Right lung (tissue), 5 donors: ENCODE measurements around the gene NAALADL2. TPM values are rescaled to one million over a fixed set of nuclear protein-coding genes. Genes with fewer than 3 reads are reported as not detected.
"Not testable (repeated sequence)": the region's sequence is repeated elsewhere in the genome, so short reads cannot be mapped to it uniquely, and the experiment has no call there.

ENCODE experiments used
- DNase-seq, 2 donors: peaks; one replicate each; pipeline ENCODE4 v3.0.0-alpha.2; 2013
- polyA plus RNA-seq, 5 donors: library from polyadenylated mRNA; unstranded; fragments of 120-200 nt; gene quantifications; one replicate each; pipeline versions ENCODE4 v1.2.1 to v1.2.3, GENCODE V29; 2013; ENCODE audit warnings: inconsistent platforms in 1 of 5, low replicate concordance in 1 of 5; ENCODE audit not compliant: insufficient read length in 5 of 5, insufficient read depth in 1 of 5

Gene NAALADL2
- polyA plus RNA-seq, 5 donors: 8.4 to 21.0 (median 18.4) TPM

DNA sequence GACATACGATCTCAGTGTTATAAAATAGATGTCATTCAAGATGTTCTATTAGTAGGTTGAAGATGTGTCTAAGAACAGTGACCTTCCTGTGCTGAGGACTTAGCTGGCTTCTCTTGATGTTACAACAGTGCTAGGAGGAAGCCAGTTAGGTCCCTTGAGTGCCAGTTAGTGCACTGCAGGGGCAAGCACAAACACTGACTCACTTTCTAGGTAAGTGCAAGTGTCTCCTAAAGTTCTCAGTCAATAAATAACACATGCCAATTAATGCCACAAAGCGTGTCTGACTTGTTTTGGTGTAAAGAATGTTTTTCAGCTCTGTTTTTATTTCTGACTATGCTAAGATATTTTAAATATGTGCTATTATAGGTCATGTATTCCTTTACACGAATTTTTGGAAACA lies 211.8 kb downstream of the NAALADL2 start:
- DNase-seq: no peak

GRCh38 chr3:175073219-175073905 lies 214.2 kb downstream of the NAALADL2 start:
- DNase-seq: no peak

DNA sequence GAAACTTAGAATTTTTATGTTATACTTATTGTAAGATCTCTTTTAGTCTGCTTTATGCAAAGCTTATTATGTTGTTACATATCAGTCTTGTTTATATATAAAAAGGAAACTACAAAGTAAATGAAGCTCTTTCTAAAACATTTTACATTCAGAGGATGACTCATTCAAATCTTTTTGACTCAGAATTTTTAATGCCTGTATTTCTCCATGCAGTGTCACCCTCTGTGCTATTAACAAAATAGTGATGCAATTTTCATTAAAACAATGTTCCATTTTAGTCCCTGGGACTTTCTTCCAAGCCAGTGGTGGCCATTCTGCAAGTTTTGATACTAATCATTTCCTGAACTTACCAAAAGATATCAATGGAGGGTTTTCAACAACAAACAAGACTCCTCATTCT lies 216.1 kb downstream of the NAALADL2 start:
- no peak for DNase-seq

GRCh38 chr3:175077216-175077615 lies 218.1 kb downstream of the NAALADL2 start:
- peak; percentile 45 to 63 for DNase-seq

DNA sequence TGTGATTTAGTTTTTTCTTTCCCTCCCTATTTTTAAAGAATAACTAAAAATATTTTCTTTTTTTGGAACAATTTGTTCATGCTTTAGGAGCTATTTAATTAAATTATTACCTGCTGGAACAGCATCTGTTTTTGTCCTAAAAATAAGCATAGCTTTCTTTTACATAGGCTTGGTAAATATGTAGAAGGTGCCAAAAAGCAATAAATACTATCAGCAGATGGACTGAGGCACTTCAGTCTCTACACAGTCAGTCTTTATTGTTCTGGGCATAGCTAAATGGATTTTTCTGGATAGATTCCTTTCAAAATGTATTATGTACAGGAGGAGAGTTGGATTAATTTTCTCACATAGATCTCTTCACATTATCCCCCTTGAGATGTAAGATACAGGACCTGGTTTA lies 223.5 kb downstream of the NAALADL2 start:
- no peak for DNase-seq

- DNase-seq: not testable (repeated sequence)
Measured at GRCh38 chr3:175087128-175087527, 228.0 kb downstream of the NAALADL2 start.

GRCh38 chr3:175088766-175089380 lies 229.7 kb downstream of the NAALADL2 start:
- DNase-seq: no peak

DNA sequence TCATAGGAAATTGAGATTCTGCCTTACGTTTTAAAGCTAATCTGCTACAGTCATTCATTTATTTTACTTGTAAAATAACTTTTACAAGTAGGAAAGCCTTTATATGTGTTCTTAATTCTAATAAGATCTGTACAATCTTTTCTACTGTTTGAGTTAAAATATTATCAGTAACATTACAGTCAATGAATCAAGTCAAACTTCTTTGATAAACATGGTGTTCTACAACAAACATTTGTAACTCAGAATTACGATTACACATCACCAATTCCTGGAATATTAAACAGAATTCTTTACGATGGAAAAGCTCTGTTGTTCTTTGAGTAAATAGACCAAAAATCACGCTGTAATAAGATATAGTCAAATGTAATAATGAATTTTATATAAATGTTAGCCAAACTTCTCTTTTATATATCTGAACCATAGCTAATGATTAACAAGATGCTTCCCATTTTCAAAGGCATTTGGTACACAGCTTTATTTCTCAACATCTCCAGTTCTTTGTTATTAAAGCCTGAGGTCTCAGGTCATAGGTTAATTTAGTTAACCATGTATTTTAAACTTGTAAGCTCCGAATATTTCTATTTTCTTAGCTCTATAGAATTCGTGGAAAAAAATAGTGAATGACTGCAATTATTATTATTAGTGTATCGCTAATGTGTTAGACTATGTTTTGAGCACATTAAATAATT lies 232.4 kb downstream of the NAALADL2 start:
- DNase-seq: no peak

GRCh38 chr3:175093748-175094147 lies 234.6 kb downstream of the NAALADL2 start:
- DNase-seq: no peak

GRCh38 chr3:175094344-175094743 lies 235.2 kb downstream of the NAALADL2 start:
- no peak for DNase-seq

- DNase-seq: no peak
Measured at GRCh38 chr3:175098644-175099043, 239.5 kb downstream of the NAALADL2 start.

DNA sequence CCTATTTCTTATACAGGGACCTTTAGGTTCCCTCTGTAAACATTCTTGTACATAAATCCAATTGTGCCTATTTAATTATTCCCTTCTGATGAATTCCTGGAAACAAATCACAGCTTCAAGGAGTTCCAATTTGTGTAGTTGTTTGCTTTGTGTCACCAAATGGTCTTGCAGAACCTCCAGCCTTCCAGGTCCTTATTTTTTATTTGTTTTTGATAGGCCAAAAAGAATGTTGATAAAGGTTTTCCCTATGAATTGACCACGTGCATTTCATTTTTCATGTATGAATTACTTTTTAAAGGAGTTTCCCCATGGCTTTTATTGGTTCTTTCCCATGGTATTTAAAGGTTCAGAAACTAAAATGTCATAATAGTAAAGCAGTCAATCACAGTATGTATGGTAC lies 243.0 kb downstream of the NAALADL2 start:
- no peak for DNase-seq

DNA sequence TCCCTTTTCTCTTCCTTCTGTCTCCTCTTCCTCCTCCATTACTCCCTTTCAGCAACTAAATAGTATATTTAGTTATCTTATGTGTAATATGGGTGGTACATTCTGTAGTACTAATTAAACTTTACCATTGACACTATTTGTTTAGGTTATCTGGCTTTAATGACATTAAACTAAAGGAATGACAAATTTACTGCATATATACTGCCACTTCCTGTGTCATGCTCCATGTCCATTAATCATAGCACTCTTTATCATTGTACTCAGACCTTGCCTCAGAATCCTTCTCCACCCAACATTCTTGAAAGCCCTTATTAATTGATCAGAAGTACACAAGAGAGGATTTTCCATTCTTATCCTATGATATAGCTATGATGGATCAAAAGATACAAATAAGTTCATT lies 244.2 kb downstream of the NAALADL2 start:
- no peak for DNase-seq

GRCh38 chr3:175105066-175105465 lies 245.9 kb downstream of the NAALADL2 start:
- no peak for DNase-seq

DNA sequence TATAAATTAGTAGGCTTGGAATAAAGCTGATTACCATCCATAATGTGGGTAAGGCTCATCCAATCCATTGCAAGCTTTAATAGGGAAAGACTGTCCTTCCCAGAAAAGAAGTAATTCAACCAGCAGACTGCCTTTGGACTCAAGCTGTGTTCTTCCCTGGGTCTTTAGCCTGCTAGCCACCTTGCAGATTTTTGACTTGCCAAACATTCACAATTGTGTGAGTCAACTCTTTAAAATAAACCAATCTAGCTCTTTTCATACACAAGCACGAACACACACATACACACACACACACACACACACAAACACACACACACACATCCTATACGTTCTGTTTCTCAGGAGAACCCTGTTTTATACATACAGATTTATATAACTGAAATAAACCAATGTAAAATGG lies 248.1 kb downstream of the NAALADL2 start:
- DNase-seq: no peak

DNA sequence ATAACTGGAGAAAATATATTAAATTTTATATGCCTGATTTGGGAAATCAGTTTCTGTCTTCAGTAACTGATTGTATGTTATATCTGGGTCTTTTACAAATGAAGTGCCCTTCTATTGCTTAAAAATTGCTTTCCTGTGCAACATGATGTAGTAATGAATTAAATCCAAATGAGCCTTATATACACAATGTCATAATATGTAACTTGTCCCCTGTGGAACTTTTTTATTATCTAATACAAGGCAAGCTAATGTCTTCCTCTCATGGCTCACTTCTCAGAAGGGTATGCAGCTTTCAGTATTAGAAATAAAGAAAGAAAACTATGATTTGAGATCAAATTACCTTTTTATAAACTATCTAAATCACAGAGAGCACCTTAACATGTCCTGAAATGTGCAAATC lies 248.9 kb downstream of the NAALADL2 start:
- DNase-seq: no peak

GRCh38 chr3:175108613-175109151 lies 249.5 kb downstream of the NAALADL2 start:
- DNase-seq: no peak

GRCh38 chr3:175111036-175111435 lies 251.9 kb downstream of the NAALADL2 start:
- DNase-seq: no peak

GRCh38 chr3:175118382-175118941 lies 259.3 kb downstream of the NAALADL2 start:
- no peak for DNase-seq

DNA sequence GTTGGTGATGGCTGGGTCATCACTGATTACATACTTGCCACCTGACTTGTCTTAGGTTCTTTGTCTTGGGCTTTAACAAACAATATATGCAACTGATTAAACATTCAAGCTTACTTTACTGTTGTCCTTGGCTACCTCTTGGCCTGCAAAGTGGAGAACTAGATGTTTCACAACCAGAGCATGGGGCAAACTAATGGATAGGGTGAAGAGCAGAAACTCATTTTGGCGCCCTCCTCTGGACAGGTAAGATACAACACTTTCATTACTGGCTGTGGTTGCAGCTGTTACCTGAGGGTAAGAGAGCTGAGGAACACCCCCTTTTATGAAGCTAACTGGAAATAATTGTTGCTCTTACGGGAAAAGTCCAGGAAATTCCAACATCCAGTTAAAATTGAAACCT lies 262.1 kb downstream of the NAALADL2 start:
- no peak for DNase-seq

GRCh38 chr3:175127075-175127662 lies 268.0 kb downstream of the NAALADL2 start:
- no peak for DNase-seq

GRCh38 chr3:175129126-175129525 lies 270.0 kb downstream of the NAALADL2 start:
- DNase-seq: no peak
